ENCODE data around the gene ZNF335. TPM values are rescaled to one million over a fixed set of nuclear protein-coding genes. Genes with fewer than 3 reads are reported as not detected.
A peak's percentile ranks its signal among the peaks of the same experiment; 100 is the strongest.

Gene ZNF335
- total RNA-seq, 1 donor from 2014 or later: 28.5 TPM

GRCh38 chr20:45969712-45970634 is 2.0 kb downstream of the ZNF335 start:
- H3K27me3 Mint-ChIP-seq: no peaks in the 10 kb centered on the region
- TF ChIP-seq, protein P1, sequence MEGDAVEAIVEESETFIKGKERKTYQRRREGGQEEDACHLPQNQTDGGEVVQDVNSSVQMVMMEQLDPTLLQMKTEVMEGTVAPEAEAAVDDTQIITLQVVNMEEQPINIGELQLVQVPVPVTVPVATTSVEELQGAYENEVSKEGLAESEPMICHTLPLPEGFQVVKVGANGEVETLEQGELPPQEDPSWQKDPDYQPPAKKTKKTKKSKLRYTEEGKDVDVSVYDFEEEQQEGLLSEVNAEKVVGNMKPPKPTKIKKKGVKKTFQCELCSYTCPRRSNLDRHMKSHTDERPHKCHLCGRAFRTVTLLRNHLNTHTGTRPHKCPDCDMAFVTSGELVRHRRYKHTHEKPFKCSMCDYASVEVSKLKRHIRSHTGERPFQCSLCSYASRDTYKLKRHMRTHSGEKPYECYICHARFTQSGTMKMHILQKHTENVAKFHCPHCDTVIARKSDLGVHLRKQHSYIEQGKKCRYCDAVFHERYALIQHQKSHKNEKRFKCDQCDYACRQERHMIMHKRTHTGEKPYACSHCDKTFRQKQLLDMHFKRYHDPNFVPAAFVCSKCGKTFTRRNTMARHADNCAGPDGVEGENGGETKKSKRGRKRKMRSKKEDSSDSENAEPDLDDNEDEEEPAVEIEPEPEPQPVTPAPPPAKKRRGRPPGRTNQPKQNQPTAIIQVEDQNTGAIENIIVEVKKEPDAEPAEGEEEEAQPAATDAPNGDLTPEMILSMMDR (IDR thresholded peaks at IDR 0.05; ENCODE audit: unreplicated experiment): peak; percentile 56
- H3K9me3 Mint-ChIP-seq (ENCODE audit: low read depth): no peaks in the 10 kb centered on the region
- peaks cover 9% of the 10 kb centered on the region for H3K4me1 Mint-ChIP-seq (ENCODE audit: low read depth)
- H3K36me3 Mint-ChIP-seq (ENCODE audit: insufficient read depth): peaks cover 4% of the 10 kb centered on the region
- H3K4me3 Mint-ChIP-seq (ENCODE audit: low read depth): peak overlapping the region; percentile 92
- H3K27ac Mint-ChIP-seq: peak overlapping the region; percentile 77
- no peak for DNase-seq (ENCODE audit: low spot score, unreplicated experiment)

GRCh38 chr20:45968801-45969711 is 2.9 kb downstream of the ZNF335 start:
- no peaks in the 10 kb centered on the region for H3K9me3 Mint-ChIP-seq (ENCODE audit: low read depth)
- H3K27ac Mint-ChIP-seq: no peak overlapping the region
- no peaks in the 10 kb centered on the region for H3K27me3 Mint-ChIP-seq
- peaks cover 9% of the 10 kb centered on the region for H3K4me1 Mint-ChIP-seq (ENCODE audit: low read depth)
- no peak overlapping the region for H3K4me3 Mint-ChIP-seq (ENCODE audit: low read depth)
- peaks cover 4% of the 10 kb centered on the region for H3K36me3 Mint-ChIP-seq (ENCODE audit: insufficient read depth)
- no peak for DNase-seq (ENCODE audit: low spot score, unreplicated experiment)
- TF ChIP-seq, protein P1 (IDR thresholded peaks at IDR 0.05; ENCODE audit: unreplicated experiment): no peak

GRCh38 chr20:45968081-45968671 is 3.8 kb downstream of the ZNF335 start:
- DNase-seq (ENCODE audit: low spot score, unreplicated experiment): no peak
- Mint-ChIP-seq H3K4me1 (ENCODE audit: low read depth) (peaks cover 9% of the 10 kb centered on the region), H3K27ac (no peak overlapping the region), H3K4me3 (ENCODE audit: low read depth) (no peak overlapping the region), H3K27me3 (no peaks in the 10 kb centered on the region), H3K36me3 (ENCODE audit: insufficient read depth) (peaks cover 4% of the 10 kb centered on the region), H3K9me3 (ENCODE audit: low read depth) (no peaks in the 10 kb centered on the region)
- TF ChIP-seq, protein P1 (IDR thresholded peaks at IDR 0.05; ENCODE audit: unreplicated experiment): no peak

DNA sequence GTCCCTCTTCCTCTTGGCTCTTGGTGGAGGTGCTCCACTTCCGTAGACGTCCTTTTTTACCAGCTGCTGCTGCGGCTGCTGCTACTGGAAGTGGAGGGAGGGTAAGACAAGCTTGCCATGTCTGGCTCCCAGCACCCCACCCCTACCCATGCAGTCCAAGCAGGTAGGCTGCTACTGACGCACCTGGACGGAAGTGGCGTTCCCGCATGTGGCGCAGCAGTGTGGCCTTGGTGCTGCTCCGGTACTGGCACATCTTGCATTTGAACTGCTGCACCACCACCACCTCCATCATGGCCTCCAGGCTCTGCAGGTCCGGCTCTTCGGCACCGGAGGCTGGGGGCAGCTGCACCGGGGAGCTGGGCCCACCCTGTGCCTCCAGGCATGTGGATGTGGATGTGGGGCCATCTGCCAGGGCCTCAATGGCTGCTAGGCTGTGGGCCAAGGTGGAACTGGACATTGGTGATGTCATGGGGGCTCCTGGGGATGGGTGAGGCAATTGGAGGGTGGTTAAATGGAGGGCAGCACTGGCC is 4.4 kb downstream of the ZNF335 start:
- H3K4me1 Mint-ChIP-seq (ENCODE audit: low read depth): peaks cover 9% of the 10 kb centered on the region
- peaks cover 7% of the 10 kb centered on the region for H3K36me3 Mint-ChIP-seq (ENCODE audit: insufficient read depth)
- no peak for DNase-seq (ENCODE audit: low spot score, unreplicated experiment)
- H3K27ac Mint-ChIP-seq: no peak overlapping the region
- no peaks in the 10 kb centered on the region for H3K9me3 Mint-ChIP-seq (ENCODE audit: low read depth)
- H3K4me3 Mint-ChIP-seq (ENCODE audit: low read depth): no peak overlapping the region
- H3K27me3 Mint-ChIP-seq: no peaks in the 10 kb centered on the region
- TF ChIP-seq, protein P1 (IDR thresholded peaks at IDR 0.05; ENCODE audit: unreplicated experiment): no peak

Measured in progenitor cell of endocrine pancreas (in vitro differentiated cells).